Uterus (tissue), 2 donors: ENCODE results near the gene WDR17.

Experiments used
- POLR2A ChIP-seq, 2 donors: fragments of 450-650 bp; IDR thresholded peaks; one replicate each; pipeline ENCODE4 v1.6.1; 2016; ENCODE audit warnings: antibody characterized with exemption in 2 of 2, mild to moderate bottlenecking in 1 of 2, moderate library complexity in 1 of 2
- TF ChIP-seq, protein P1 (sequence below), 4 experiments: fragments of 200-600 bp in 2 of 4; fragments of 450-650 bp in 2 of 4; sonication (generic) in 2 of 4; IDR thresholded peaks; one replicate each; pipeline ENCODE4 v1.5.1; 2016 to 2019; ENCODE audit warnings: antibody characterized with exemption in 4 of 4, mild to moderate bottlenecking in 2 of 4, moderate library complexity in 1 of 4

DNA sequence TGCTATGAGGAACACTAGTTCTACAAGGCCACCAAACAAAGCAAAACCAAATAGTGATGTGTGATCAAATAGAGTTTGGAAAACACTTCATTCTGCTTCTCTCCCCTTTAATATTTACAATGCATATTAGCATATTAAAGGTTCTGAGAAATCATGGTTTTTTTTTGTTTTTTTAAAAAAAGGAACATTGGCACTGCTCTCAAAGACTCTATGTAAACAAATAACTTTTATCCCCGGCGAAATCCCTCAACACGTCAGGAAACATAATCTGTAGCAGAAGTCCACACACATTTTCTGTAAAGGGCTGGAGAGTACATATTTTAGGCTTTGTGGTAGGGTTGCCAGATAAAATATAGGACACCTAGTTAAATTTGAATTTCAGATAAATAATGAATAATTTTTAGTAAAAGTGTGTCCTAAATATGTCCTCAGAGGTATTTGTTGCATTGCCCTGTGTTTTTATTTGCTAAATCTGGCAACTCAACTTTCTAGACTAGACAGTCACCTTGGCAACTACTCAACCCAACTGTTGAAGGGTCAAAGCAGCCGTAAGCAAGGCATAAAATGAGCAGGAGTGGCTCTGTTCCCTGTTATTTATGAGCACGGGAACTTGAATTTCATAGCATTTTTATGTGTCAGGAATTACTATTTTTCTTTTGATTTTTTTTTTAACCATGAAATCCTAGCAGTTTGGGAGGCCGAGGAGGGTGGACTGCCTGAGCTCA lies 121.2 kb downstream of the WDR17 start:
- TF ChIP-seq, protein P1, sequence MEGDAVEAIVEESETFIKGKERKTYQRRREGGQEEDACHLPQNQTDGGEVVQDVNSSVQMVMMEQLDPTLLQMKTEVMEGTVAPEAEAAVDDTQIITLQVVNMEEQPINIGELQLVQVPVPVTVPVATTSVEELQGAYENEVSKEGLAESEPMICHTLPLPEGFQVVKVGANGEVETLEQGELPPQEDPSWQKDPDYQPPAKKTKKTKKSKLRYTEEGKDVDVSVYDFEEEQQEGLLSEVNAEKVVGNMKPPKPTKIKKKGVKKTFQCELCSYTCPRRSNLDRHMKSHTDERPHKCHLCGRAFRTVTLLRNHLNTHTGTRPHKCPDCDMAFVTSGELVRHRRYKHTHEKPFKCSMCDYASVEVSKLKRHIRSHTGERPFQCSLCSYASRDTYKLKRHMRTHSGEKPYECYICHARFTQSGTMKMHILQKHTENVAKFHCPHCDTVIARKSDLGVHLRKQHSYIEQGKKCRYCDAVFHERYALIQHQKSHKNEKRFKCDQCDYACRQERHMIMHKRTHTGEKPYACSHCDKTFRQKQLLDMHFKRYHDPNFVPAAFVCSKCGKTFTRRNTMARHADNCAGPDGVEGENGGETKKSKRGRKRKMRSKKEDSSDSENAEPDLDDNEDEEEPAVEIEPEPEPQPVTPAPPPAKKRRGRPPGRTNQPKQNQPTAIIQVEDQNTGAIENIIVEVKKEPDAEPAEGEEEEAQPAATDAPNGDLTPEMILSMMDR (IDR thresholded peaks at IDR 0.05) = no peak
- TF ChIP-seq POLR2A (IDR thresholded peaks at IDR 0.05) = no peak
